Neuron (in vitro differentiated cells): ENCODE results near the gene NECTIN3.

ENCODE experiments used
- H2AFZ ChIP-seq: one replicate; pipeline ENCODE4 v1.6.1; 2013; ENCODE audit warnings: low read depth, mild to moderate bottlenecking, inconsistent platforms, low read length, moderate library complexity
- H3K27me3 ChIP-seq: one replicate; pipeline ENCODE4 v1.6.1; 2013; ENCODE audit warnings: low read length; ENCODE audit not compliant: insufficient read depth
- H3K36me3 ChIP-seq: one replicate; pipeline ENCODE4 v1.6.1; 2013; ENCODE audit warnings: low read length; ENCODE audit not compliant: insufficient read depth
- H3K4me1 ChIP-seq: one replicate; pipeline ENCODE4 v1.6.1; 2013; ENCODE audit warnings: low read length; ENCODE audit not compliant: insufficient read depth
- H3K4me3 ChIP-seq: 2 replicates; pipeline ENCODE4 v1.5.1; 2013; ENCODE audit warnings: mild to moderate bottlenecking, low read length, moderate library complexity
- H3K9me3 ChIP-seq: one replicate; pipeline ENCODE4 v1.6.1; 2013; ENCODE audit warnings: low read length

NECTIN3 gene

DNA sequence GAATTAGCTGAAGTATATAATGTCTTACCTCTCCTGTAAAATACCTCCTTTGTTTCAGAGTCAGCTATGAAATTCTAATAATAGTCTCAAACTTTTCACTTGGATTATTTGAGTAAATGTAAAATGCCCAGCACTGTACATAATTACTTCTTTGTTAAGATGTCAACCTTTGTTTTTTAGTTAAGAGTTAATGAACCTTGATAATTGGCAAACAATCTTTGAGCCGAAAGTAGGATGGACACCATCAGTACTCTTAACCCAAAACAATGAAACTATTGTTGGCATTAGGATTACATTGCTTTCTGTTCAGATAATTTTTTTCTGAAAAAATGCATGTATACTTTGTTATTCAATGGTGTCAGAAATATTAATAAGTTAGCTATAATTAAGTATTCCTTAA is 3.0 kb upstream of the NECTIN3 start:
- Histone ChIP-seq H3K4me1 (peaks cover 9% of the 10 kb centered on the region), H2AFZ (no peak overlapping the region), H3K9me3 (no peaks in the 10 kb centered on the region), H3K27me3 (no peaks in the 10 kb centered on the region), H3K4me3 (no peak overlapping the region), H3K36me3 (no peaks in the 10 kb centered on the region)

DNA sequence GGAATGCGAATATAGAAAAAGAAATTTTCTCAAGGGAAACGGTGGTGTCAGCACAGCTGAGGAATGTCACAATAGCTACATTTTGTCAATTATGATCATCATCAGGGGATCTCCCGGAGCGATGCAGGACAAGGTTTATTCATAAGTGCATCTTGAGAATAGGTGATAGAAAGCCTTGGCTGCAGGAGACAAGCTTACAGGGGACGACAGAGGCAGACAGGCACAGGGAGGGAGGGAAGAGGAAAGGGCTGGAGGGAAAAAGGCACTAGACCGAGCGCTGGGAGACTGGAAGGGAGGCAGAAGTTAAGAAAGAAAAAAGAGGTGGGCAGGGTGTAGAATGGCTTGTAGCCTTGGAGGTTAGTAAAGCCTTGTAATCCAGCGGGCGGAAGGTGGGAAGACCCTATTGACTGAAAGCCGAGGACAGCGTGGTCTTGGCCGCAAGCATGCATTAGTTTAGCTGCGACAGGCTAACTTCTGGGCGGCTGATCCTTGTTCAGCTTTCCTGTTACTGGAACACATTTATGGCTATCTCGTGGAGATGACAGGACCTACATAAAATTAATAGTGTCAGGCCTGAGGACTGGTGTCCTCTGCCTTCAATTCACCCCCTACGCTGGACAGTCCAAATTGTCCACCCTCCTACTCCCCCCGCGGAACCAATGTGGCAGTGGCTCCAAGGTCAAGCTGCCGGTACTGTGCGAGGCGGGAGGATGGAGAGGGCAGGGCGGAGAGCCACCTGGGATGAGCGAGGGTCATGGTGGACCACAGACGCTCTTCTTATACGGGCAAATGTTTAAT is 1.4 kb upstream of the NECTIN3 start:
- H3K4me3 ChIP-seq = peak overlapping the region; percentile 77
- no peaks in the 10 kb centered on the region for H3K27me3 ChIP-seq
- H3K9me3 ChIP-seq = no peaks in the 10 kb centered on the region
- peak overlapping the region; percentile 36 for H2AFZ ChIP-seq
- peaks cover 20% of the 10 kb centered on the region for H3K4me1 ChIP-seq
- no peaks in the 10 kb centered on the region for H3K36me3 ChIP-seq

DNA sequence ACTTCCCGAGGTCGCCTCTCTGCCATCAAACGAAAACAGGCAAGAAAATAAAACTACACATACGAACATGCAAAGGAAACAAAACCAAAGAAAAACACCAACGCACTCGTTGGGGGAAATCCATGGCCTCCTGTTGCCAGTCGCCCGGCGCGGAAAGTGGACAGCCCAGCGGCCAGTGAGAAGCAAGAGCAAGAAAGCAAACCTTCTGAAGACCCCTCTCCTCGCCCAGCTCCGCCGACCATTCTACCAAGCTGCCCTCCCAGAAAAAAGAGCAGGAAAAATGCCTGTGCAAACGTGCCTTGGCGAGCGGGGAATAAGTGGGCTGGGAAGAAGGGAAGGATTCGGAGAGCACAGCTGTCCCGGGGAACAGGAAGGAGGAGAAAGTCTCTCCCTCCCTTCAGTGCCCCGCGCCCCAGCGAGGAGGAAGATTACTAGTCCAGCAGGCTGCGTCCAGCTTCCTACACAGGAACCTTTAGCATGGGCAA is 802 bp upstream of the NECTIN3 start:
- no peaks in the 10 kb centered on the region for H3K9me3 ChIP-seq
- H2AFZ ChIP-seq = peak overlapping the region; percentile 36
- peaks cover 21% of the 10 kb centered on the region for H3K4me1 ChIP-seq
- H3K4me3 ChIP-seq = peak overlapping the region; percentile 77
- H3K27me3 ChIP-seq = no peaks in the 10 kb centered on the region
- no peaks in the 10 kb centered on the region for H3K36me3 ChIP-seq

DNA sequence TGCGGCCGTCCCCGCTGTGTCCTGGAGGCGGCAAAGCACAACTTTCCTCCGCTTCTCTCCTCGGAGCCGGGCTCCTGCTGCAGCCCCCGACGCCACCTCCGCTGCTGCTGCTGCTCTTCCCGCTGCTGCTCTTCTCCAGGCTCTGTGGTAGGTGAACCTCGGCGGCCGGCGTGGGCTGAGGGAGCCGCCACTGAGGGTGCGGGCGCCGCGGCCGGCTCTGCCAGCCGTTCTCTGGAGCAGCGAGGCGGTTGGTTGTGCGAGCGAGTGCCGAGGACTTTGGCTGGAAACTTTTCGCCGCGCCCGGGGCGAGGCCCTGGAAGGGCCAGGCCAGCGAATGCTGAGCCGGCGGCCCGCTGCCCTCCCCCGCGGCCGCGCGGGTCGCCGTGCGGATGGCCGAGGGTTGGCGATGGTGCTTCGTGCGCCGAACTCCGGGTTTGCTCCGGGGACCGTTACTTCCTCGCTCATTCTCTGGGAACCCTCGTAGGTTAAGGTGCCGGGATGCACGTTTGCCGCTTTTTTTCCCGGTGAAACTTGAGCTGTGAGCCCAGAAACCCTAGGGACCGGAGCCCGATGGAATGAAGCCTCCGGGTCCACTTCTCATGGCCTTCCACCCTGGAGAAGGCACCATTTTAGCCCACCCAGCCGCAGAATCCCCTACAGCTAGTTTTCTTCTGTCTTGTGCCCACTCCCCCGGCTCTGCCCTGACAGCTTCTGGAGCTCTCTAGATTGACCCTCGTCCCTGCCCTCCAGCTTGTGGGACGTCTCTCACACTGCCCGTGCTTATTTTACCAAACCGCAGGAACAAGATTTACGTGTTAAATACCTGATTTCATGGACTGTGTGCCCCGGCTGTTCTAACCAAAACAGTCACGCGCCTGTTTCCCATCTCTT is 660 bp downstream of the NECTIN3 start:
- no peaks in the 10 kb centered on the region for H3K27me3 ChIP-seq
- no peaks in the 10 kb centered on the region for H3K36me3 ChIP-seq
- H3K4me1 ChIP-seq = peaks cover 24% of the 10 kb centered on the region
- H2AFZ ChIP-seq = peak overlapping the region; percentile 21
- H3K4me3 ChIP-seq = peak overlapping the region; percentile 77
- H3K9me3 ChIP-seq = no peaks in the 10 kb centered on the region

DNA sequence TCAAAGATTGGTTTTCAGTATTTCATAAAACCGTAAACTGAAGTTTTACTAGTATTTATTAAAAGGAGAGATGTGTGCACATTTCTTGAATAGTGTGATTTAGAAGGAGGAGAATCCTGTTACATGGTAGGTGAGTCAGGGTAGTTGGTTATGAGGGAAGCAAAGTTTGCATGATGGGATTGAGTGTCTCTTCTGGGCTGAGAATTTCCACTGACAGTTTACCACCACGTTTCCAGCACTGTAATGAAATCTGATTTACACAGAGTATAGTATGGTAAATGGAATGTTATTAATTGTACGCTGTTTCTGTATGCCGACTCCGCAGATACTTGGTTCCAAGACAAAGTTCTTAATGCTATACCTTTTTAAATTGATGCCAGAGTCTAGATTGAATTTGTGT is 1.6 kb downstream of the NECTIN3 start:
- H2AFZ ChIP-seq = no peak overlapping the region
- H3K36me3 ChIP-seq = no peaks in the 10 kb centered on the region
- no peaks in the 10 kb centered on the region for H3K27me3 ChIP-seq
- H3K4me3 ChIP-seq = peak overlapping the region; percentile 77
- peaks cover 31% of the 10 kb centered on the region for H3K4me1 ChIP-seq
- H3K9me3 ChIP-seq = no peaks in the 10 kb centered on the region

- no peak overlapping the region for H3K4me3 ChIP-seq
- no peaks in the 10 kb centered on the region for H3K9me3 ChIP-seq
- H3K4me1 ChIP-seq = peaks cover 29% of the 10 kb centered on the region
- no peak overlapping the region for H2AFZ ChIP-seq
- H3K27me3 ChIP-seq = no peaks in the 10 kb centered on the region
- H3K36me3 ChIP-seq = no peaks in the 10 kb centered on the region
Observed at GRCh38 chr3:111076732-111077131, 5.1 kb downstream of the NECTIN3 start.

DNA sequence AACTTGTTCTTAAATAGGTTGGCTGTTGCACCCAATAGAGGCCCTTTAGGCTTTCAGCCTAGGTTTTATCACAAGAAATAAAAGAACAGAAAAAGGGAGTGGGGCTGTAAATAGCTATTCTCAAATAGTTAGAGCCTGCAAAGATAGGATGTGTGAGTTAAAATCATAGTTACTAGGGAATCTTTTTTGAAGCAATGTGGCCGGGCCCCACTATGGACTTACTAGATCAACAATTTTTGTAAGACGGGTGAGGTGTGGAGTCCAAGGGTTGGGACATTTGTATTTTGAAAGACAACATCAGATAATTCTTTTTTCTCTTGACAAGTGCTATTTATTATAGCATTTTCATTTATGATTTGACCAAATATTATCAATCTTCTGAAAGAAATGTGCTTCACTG is 5.8 kb downstream of the NECTIN3 start:
- Histone ChIP-seq H3K9me3 (no peaks in the 10 kb centered on the region), H3K27me3 (no peaks in the 10 kb centered on the region), H3K36me3 (no peaks in the 10 kb centered on the region), H3K4me3 (no peak overlapping the region), H2AFZ (no peak overlapping the region), H3K4me1 (peaks cover 29% of the 10 kb centered on the region)

- H3K27me3 ChIP-seq = no peaks in the 10 kb centered on the region
- H2AFZ ChIP-seq = no peak overlapping the region
- H3K36me3 ChIP-seq = no peaks in the 10 kb centered on the region
- H3K4me1 ChIP-seq = peaks cover 17% of the 10 kb centered on the region
- H3K4me3 ChIP-seq = no peak overlapping the region
- H3K9me3 ChIP-seq = peaks cover 3% of the 10 kb centered on the region
Observed at GRCh38 chr3:111080413-111080812, 8.8 kb downstream of the NECTIN3 start.

DNA sequence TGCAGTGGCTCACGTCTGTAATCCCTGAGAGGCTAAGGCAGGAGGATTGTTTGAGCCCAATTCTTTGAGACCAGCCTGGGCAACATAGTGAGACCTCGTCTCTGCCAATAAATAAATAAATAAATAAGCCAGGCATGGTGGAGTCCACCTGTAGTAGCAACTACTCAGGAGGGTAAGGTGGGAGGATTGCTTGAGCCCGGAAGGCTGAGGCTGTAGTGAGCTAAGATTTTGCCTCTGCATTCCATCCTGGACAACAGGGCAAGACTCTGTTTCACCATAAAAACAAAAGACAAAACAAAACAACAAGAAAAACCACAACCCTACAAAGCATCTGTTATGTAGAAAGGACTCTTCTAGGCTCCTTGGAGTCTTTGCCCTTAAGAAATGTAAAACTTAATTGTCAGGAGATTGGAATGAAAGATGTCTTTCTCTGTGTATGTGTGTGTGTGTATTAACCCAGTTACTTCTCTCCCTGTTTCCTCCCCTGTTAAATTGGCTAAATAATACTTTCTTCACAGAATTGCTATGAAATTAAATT is 9.5 kb downstream of the NECTIN3 start:
- no peak overlapping the region for H3K4me3 ChIP-seq
- H3K36me3 ChIP-seq = no peaks in the 10 kb centered on the region
- peaks cover 17% of the 10 kb centered on the region for H3K4me1 ChIP-seq
- peaks cover 3% of the 10 kb centered on the region for H3K9me3 ChIP-seq
- no peak overlapping the region for H2AFZ ChIP-seq
- no peaks in the 10 kb centered on the region for H3K27me3 ChIP-seq

DNA sequence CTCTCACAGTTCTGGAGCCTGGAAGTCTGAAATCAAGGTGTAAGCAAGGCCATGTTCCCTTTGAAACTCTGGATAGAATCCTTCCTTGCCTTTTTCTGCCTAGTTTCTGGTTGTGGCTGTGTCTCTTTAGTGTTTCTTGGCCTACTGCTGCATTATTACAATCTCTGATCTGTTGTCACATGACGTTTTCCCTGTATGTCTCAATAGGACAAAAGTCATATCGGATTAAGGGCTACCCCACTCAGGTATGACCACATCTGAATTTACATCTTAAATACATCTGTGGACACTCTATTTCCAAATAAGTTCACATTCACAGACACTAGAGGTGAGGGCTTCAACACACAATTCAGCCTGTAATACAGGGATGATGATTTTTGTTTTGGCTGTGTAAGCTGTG is 13.3 kb downstream of the NECTIN3 start:
- H3K4me1 ChIP-seq = no peaks in the 10 kb centered on the region

DNA sequence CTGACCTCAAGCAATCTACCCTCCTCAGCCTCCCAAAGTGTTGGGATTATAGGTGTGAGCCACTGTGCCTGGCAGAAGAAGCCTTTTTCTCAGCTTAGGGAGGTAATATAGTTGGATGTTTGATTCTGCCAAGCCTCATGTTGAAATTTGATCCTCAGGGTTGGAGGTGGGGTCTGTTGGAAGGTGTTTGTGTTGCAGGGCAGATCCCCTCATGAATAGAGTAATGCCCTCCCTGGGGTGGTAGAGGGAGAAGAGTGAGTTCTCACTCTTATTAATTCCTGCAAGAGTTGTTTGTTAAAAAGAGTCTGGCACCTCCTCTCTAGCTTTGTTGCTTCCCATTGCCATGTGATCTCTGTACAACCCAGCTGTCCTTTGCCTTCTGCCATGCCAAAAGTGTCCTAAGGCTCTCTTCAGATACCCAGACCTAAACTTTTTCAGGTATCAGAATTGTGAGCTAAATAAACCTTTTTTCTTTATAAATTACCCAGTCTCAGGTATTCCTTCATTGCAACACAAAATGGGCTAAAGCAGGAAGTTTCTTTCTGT is 16.4 kb downstream of the NECTIN3 start:
- H3K4me3 ChIP-seq = no peak overlapping the region
- H3K36me3 ChIP-seq = no peaks in the 10 kb centered on the region
- H2AFZ ChIP-seq = no peak overlapping the region
- no peaks in the 10 kb centered on the region for H3K4me1 ChIP-seq
- no peaks in the 10 kb centered on the region for H3K27me3 ChIP-seq
- peaks cover 2% of the 10 kb centered on the region for H3K9me3 ChIP-seq

More for the DNA sequence above, 13.3 kb downstream of the NECTIN3 start:
- H3K9me3 ChIP-seq = peaks cover 5% of the 10 kb centered on the region
- no peak overlapping the region for H3K4me3 ChIP-seq
- no peaks in the 10 kb centered on the region for H3K36me3 ChIP-seq
- H3K27me3 ChIP-seq = no peaks in the 10 kb centered on the region
- no peak overlapping the region for H2AFZ ChIP-seq

DNA sequence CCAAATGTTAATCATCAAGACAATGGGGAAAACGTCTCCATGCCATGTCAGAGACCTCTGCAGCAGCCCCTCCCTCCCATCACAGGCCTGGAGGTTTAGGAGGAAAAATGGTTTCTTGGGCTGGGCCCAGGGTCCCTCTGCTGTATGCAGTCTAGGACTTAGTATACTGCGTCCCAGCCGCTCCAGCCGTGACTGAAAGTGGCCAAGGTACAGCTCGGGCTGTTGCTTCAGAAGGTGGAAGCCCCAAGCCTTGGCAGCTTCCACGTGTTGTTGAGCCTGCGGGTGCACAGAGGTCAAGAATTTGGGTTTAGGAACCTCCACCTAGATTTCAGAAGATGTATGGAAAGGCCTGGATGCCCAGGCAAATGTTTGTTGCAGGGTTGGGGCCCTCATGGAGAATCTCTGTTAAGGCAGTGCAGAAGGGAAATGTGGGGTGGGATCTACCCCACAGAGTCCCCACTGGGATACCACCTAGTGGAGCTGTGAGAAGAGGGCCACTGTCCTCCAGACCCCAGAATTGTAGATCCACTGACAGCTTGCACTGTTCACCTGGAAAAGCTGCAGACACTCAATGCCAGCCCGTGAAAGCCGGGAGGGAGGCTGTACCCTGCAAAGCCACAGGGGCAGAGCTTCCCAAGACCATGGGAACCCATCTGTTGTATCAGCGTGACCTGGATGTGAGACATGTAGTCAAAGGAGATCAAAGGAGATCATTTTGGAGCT is 25.0 kb downstream of the NECTIN3 start:
- H3K4me1 ChIP-seq = no peaks in the 10 kb centered on the region
- no peak overlapping the region for H2AFZ ChIP-seq
- no peak overlapping the region for H3K4me3 ChIP-seq
- H3K27me3 ChIP-seq = no peaks in the 10 kb centered on the region
- H3K9me3 ChIP-seq = peaks cover 8% of the 10 kb centered on the region
- no peaks in the 10 kb centered on the region for H3K36me3 ChIP-seq
